ENCODE data around the gene PGAP1. TPM values are rescaled to one million over a fixed set of nuclear protein-coding genes. Genes with fewer than 3 reads are reported as not detected.

The PGAP1 gene
- total and polyA plus RNA-seq, 2 of the 8 experiments (the other 6 are each of a cell fraction or from before 2014, with no cell fraction given): 8.3 to 24.1 TPM

- Histone ChIP-seq H4K91ac (replicated peaks; ENCODE audit: insufficient read length, low read length) (no peak overlapping the region), H2BK12ac (ENCODE audit: low read depth, low read length) (no peak overlapping the region), H4K5ac (ENCODE audit: insufficient read length, low read depth, low read length) (no peak overlapping the region), H3K56ac (replicated peaks; ENCODE audit: insufficient read length, low read depth, low read length) (no peak overlapping the region), H3K23me2 (ENCODE audit: low read depth, low read length) (no peaks in the 10 kb centered on the region), H3K9me3 (ENCODE audit: insufficient read depth in 2 of 2, low read depth in 1 of 2, low read length in 1 of 2) (no peaks in the 10 kb centered on the region), H2BK15ac (ENCODE audit: low read length) (no peak overlapping the region), H3K79me1 (ENCODE audit: low read depth, low read length) (no peaks in the 10 kb centered on the region), H3K79me2 (ENCODE audit: control insufficient read depth in 1 of 2, insufficient read depth in 2 of 2, low read length in 2 of 2) (no peaks in the 10 kb centered on the region), H3K4me2 (ENCODE audit: insufficient read depth in 1 of 2, low read depth in 2 of 2, low read length in 2 of 2) (no peak overlapping the region), H2BK120ac (replicated peaks; ENCODE audit: low read depth, low read length) (no peak overlapping the region), H3K9ac (replicated peaks in 1 of 4; ENCODE audit: extremely low read depth in 1 of 4, low read depth in 3 of 4, low read length in 3 of 4) (no peak overlapping the region), H3K18ac (ENCODE audit: extremely low read depth, low read length) (no peak overlapping the region), H3K23ac (ENCODE audit: insufficient read length) (no peak overlapping the region), H3K27me3 (replicated peaks in 1 of 4; ENCODE audit: control insufficient read depth in 3 of 4, extremely low read depth in 1 of 4, insufficient read depth in 3 of 4, low read length in 3 of 4) (no peaks in the 10 kb centered on the region), H4K20me1 (replicated peaks in 1 of 2; ENCODE audit: control insufficient read depth in 1 of 2, insufficient read depth in 2 of 2, low read length in 2 of 2) (no peaks in the 10 kb centered on the region), H3K27ac (ENCODE audit: low read depth, low read length) (no peak overlapping the region), H2AK5ac (ENCODE audit: low read depth, low read length) (no peak overlapping the region), H4K8ac (ENCODE audit: extremely low read depth, insufficient read depth, low read length) (no peak overlapping the region), H3K14ac (ENCODE audit: insufficient read length) (no peak overlapping the region), H3K4me1 (replicated peaks in 1 of 4; ENCODE audit: control insufficient read depth in 3 of 4, insufficient read depth in 4 of 4, low read length in 3 of 4) (peaks cover 2 to 12% (median 7%) of the 10 kb centered on the region in 4 experiments; a peak in 3 of 7 replicates), H3K4ac (replicated peaks; ENCODE audit: insufficient read length, low read depth, low read length) (no peak overlapping the region), H3K4me3 (ENCODE audit: extremely low read depth in 1 of 4, insufficient read depth in 2 of 4, low read depth in 3 of 4, low read length in 4 of 4) (no peak overlapping the region), H2BK5ac (ENCODE audit: low read depth, low read length) (no peak overlapping the region), H3K36me3 (ENCODE audit: control insufficient read depth in 2 of 4, insufficient read depth in 4 of 4, low read length in 3 of 4) (no peaks in the 10 kb centered on the region), H2AFZ (ENCODE audit: low read length) (no peak overlapping the region), H2BK20ac (ENCODE audit: low read length) (no peak overlapping the region)
- POLR2A ChIA-PET (ENCODE audit: partially characterized antibody): no interaction called here
- CTCF ChIA-PET (ENCODE audit: partially characterized antibody): interaction anchor here (0.7 to 2.1 kb wide), 4 partner anchors 9 to 127 kb away, joined by 3 to 6 read pairs (median 5); no protein-coding TSS in a partner anchor
- no peak for DNase-seq (ENCODE audit: low read depth in 1 of 2, low spot score in 2 of 2)
- 82% methylated on average over 3 of the region's 3 CpGs; no CpG with 5 or more reads in 1 of the 2 experiments for WGBS, 2 experiments (ENCODE audit: extremely low coverage in 1 of 2, insufficient coverage in 1 of 2, insufficient read length in 1 of 2, insufficient replicate concordance in 2 of 2, low coverage in 1 of 2, low lambda C conversion rate in 2 of 2, missing lambda C conversion rate in 1 of 2)
- FAIRE-seq: no peak
- TF ChIP-seq KDM1A (IDR thresholded peaks at IDR 0.05; ENCODE audit: borderline replicate concordance, low read length) (no peak), ASH2L (IDR thresholded peaks at IDR 0.05; ENCODE audit: low read length) (no peak), CHD1 (IDR thresholded peaks at IDR 0.05; ENCODE audit: low read depth, low read length) (no peak), SAP30 (IDR thresholded peaks at IDR 0.05; ENCODE audit: insufficient read depth, insufficient replicate concordance, low read length) (no peak), TEAD4 (IDR thresholded peaks at IDR 0.05; ENCODE audit: low read depth, low read length) (no peak), MAX (IDR thresholded peaks at IDR 0.05) (no peak), EZH2 (IDR thresholded peaks at IDR 0.05; ENCODE audit: low read depth, low read length, severe bottlenecking) (no peak), BACH1 (IDR thresholded peaks at IDR 0.05; ENCODE audit: low read length) (no peak), E2F6 (IDR thresholded peaks at IDR 0.05) (no peak), ZNF274 (IDR thresholded peaks at IDR 0.05; ENCODE audit: borderline replicate concordance, extremely low read depth, low read length) (no peak), CHD2 (IDR thresholded peaks at IDR 0.05; ENCODE audit: low read length) (no peak), SIRT6 (IDR thresholded peaks at IDR 0.05; ENCODE audit: low read length) (no peak), SP1 (IDR thresholded peaks at IDR 0.05; ENCODE audit: low read depth, low read length) (no peak), SP4 (IDR thresholded peaks at IDR 0.05; ENCODE audit: low read length) (no peak), HDAC2 (IDR thresholded peaks at IDR 0.05; ENCODE audit: borderline replicate concordance in 1 of 2, low read depth in 2 of 2, low read length in 2 of 2) (no peak)
Observed at GRCh38 chr2:196955036-196955435, 28.5 kb upstream of the PGAP1 start.

Measured in H1 (cell line).